Measurements from ENCODE around the gene VEGFA.

The VEGFA gene

DNA sequence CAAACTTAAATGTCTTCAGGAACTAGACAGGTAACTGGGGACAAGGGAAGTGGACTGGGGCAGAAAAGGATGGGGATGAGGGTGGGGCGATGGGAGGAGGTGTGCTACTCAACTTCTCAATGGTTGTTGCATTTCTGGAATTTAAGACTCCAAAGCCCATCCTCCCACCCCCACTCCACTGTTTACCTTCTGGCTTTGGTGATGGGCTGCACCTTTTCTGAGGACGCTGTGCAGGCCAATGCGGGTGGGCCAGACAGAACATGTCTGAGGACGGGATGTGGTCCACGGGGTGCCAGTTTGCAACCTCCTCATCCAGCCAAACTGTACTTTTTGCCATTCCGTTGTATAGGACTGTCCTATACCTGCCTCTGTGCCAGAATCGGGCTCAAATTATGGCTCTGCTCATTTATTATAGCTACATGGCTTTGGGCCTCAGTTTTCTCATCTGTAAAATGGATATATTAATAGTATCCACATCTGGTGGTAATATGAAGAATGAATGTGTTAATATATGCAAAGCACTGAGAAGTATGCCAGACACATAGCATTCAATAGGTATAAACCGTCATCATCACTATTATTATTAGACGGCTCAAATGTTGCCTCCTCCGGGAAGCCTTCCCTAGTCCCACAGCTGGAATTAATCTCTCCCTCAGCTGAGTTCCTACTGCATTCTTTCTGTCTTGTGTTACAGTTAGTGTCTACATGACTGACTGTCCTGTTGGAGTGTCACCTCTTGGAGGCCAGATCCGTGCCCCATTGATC, 31.0 kb upstream of the VEGFA start:
- no peak for DNase-seq (ENCODE audit: low read depth in 2 of 2)

GRCh38 chr6:43739642-43740091, 30.3 kb upstream of the VEGFA start:
- DNase-seq (ENCODE audit: low read depth in 2 of 2) = no peak

GRCh38 chr6:43740321-43740960, 29.6 kb upstream of the VEGFA start:
- no peak for DNase-seq (ENCODE audit: low read depth in 2 of 2)

GRCh38 chr6:43740961-43741764, 28.8 kb upstream of the VEGFA start:
- no peak for DNase-seq (ENCODE audit: low read depth in 2 of 2)

- no peak for DNase-seq (ENCODE audit: low read depth in 2 of 2)
Measured at GRCh38 chr6:43741829-43742228, 28.2 kb upstream of the VEGFA start.

DNA sequence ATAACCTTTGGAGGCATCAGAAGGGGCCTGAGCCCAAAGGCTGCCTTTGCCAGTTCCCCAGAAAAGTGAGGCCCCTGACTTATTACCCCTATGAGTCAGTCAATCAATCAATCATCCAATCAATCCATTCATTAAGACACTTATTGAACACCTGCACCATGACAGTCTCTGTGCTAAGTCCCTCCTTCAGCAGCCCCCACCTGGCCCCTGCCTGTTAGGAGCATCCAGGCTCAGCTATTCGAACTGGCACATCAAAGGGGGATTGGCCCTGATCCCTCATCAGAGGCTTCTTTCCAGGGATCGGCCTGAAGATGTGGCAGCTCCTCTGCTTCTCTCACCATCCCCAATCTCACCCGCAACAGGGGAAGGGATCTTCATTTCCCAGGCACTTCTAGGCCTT, 27.7 kb upstream of the VEGFA start:
- no peak for DNase-seq (ENCODE audit: low read depth in 2 of 2)

DNA sequence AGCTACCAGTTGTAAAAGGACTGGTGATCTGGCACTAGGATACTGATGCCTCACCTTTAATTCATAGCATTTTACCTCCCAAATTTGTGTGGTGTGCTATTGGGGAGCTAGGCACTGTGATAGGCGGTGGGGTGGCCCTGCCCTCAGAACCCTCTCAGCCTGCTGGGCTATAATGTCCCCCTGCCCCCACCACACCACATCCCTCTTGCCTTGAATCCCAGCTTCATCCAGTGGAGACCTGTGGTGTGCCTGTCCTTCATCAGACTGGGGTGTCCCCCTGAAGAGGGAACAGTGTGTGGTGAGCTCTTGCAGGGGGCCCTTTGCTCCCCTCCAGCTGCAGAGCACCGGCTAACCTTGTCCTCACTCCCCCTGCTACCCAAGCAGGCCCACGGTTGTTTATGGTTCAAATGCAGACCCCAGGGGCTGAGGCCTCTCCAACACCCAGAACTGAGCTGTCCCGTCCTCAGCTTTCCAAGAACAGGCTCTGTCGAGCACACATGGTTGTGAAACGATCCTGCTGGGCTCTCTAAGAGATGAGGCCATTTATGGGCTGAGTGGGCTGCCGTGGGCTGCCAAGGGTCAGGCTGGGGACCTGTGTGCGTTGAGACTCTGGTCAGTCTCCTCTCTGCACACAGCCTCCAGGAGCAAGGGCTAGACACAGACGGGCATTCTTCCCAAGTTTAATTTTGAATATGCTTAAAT, 26.9 kb upstream of the VEGFA start:
- no peak for DNase-seq (ENCODE audit: low read depth in 2 of 2)

DNA sequence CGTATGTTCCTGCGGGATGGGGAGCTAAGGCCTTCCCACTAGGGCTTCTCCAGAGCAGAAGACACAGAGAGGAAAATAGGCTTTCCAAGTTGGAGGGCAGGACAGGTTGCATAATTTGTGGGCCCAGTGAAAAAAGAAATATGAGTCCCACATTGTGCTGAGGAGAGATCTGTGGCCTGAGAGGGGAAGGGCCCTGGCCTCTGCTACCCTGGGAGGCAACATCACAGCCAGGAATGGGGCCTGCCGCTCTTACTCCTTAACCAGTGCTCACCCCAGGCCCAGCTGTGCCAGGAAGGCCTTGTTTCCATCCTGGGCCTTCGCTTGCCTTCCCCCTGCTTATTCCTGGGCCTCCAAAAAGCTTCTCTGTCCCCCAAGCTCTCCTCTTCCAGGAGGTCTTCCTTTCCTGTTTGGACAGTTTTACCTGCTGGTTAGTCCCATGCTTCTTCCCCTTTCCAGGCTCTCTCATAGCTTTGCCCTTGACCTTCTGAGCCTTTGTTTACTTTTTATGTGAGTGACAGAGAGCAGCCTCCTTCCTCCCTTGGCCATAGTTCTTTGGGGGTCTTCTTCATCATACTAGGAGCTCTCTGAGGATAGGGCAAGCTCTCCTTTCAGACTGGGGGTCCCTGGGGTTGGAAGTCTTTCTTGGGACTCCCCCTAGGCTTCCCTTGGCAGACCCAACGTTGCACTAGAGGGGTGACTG, 26.2 kb upstream of the VEGFA start:
- no peak for DNase-seq (ENCODE audit: low read depth in 2 of 2)

- DNase-seq (ENCODE audit: low read depth in 2 of 2) = no peak
Measured at GRCh38 chr6:43744491-43744890, 25.5 kb upstream of the VEGFA start.

DNA sequence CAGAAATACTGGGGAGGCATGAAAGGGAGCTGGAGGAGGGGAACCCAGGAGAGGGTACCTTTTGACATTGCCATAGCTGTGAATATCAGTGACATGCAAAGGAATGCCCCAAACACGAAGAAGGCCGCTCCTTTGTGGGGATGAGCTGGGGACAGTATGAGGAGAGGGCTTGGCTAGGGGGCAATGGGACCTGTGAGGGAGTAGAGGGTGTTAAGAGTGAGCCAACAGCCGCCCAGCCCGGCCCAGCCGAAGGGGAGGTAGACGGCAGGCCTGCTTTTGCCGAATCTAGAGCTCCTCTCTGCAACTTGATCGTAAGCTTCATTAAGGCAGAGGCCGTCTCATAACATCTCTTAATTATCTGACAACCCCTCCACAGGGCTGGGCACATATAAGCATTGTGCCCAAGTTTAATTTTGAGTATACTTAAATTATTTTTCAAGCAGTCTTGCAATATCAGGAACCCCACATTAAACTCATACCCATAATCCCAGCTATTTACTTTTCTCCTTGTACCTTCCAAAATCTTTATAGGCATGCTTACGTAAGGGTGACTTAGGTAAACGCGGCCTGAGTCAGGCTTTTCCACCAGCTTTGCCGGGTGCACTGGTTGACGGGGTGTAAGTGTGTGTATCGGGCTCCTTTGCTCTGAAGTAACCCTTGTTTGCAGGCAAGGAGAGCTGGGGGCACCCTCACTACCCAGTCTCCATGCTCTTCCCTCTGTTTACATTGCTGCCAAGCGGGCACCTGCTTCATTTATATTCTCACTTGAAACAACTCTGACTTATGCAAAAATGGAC, 24.9 kb upstream of the VEGFA start:
- no peak for DNase-seq (ENCODE audit: low read depth in 2 of 2)

GRCh38 chr6:43746071-43746470, 23.9 kb upstream of the VEGFA start:
- DNase-seq (ENCODE audit: low read depth in 2 of 2) = no peak

GRCh38 chr6:43746613-43747102, 23.4 kb upstream of the VEGFA start:
- no peak for DNase-seq (ENCODE audit: low read depth in 2 of 2)

DNA sequence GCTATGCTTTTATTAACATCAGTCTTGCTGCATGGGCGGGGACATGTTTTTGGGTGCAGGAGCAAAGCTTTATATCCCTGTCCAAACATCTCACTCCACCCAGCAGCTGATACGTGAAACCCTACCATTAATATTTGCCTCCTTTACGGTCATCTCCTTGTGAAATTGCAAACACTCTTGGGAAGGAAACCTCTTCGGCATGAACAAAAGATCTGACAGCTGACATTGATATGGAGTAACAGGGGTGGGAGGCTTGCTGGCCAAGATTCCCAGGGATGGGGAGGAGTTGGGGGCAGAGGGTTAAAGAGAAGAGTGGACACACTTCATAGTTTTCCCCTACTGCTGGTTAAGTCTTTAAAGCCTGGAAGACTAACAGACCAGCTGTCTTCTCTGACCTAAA, 22.2 kb upstream of the VEGFA start:
- no peak for DNase-seq (ENCODE audit: low read depth in 2 of 2)

- no peak for DNase-seq (ENCODE audit: low read depth in 2 of 2)
Measured at GRCh38 chr6:43748765-43749164, 21.2 kb upstream of the VEGFA start.

DNA sequence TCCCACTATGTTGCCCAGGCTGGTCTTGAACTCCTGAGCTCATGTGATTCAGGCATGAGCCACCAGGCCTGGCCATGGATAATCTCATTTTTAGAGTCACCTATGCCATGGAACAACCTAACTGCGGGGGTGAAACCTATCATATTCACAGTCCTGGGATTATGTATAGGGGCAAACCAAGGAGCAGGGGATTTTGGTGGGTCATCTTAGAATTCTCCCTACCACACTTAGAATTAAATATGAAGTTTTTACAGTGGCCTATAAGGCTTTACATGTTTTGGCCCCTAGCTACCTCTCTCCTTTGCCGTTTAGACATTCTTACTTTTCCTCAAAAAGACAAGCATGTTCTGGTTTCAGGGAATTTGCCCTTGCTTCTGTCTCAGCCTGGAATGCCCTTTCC, 20.6 kb upstream of the VEGFA start:
- DNase-seq (ENCODE audit: low read depth in 2 of 2) = no peak

- DNase-seq (ENCODE audit: low read depth in 2 of 2) = no peak
Measured at GRCh38 chr6:43750622-43751021, 19.4 kb upstream of the VEGFA start.

DNA sequence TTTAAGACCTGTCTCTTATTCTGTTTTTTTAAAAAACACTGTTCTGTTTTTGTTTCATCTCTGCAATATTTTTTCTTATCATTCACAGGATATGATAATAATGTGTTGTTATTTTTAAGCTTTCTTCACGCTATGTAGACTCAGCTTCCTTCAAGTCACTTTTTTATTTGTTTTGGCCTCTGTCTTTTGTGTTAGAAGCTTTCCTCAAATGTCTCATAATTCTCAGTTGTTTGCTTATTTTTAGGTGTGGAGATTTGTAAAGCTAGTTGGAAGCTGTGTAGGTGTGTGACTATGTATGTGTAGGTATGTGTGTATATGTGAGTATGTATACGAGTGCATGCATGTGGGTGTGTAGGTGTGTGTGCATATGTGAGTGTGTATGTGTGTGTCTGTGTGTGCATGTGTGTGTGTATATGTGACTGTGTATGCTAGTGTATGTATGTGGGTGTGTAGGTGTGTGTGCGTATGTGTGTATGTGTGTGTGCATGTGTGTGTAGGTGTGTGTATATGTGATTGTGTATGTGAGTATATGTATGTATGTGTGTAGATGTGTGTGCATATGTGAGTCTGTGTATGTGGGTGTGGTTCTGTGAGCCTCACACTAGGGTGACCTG, 16.3 kb upstream of the VEGFA start:
- DNase-seq (ENCODE audit: low read depth in 2 of 2) = no peak

- DNase-seq (ENCODE audit: low read depth in 2 of 2) = no peak
Measured at GRCh38 chr6:43757966-43758616, 11.9 kb upstream of the VEGFA start.

- no peak for DNase-seq (ENCODE audit: low read depth in 2 of 2)
Measured at GRCh38 chr6:43758617-43759050, 11.4 kb upstream of the VEGFA start.

Data from stimulated activated CD8-positive, alpha-beta memory T cell treated with anti-CD3 and anti-CD28 coated beads, Interleukin-7, amount 100 ng/mL, for 1 hour (primary cell).